NCI-H748 (cell line): ENCODE data around the gene RHBDD1.

Experiments
- DNase-seq: peaks from one replicate; lab custom pipeline; 2025; ENCODE audit not compliant: unreplicated experiment; lab: John Stamatoyannopoulos, UW

The RHBDD1 gene

DNA sequence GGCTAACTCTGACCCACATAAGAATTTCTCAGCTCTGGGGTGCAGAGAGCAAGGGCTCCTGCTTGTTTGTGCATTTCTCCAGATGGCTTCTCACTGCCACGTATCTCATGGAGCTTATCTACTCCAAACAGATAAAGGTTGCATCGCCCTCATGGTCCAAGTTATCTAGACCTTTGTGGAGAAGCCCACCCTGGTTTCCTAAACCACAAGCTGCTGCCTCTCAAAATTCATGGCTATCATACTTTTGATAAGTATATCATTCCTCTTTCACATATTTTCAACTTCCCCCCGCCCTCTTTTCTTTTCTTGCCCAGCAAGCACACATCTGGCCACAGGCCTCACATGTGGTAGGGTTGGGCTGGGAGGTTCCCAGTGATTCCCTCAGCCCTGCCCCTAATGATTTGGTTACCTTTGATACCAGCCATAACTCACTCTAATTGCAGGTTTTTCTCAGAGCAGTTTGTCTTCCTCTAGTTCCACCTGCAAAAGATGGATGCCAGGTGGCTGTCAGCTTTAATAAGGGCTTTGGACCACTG, 146.0 kb downstream of the RHBDD1 start:
- DNase-seq, result peak; percentile 11

DNA sequence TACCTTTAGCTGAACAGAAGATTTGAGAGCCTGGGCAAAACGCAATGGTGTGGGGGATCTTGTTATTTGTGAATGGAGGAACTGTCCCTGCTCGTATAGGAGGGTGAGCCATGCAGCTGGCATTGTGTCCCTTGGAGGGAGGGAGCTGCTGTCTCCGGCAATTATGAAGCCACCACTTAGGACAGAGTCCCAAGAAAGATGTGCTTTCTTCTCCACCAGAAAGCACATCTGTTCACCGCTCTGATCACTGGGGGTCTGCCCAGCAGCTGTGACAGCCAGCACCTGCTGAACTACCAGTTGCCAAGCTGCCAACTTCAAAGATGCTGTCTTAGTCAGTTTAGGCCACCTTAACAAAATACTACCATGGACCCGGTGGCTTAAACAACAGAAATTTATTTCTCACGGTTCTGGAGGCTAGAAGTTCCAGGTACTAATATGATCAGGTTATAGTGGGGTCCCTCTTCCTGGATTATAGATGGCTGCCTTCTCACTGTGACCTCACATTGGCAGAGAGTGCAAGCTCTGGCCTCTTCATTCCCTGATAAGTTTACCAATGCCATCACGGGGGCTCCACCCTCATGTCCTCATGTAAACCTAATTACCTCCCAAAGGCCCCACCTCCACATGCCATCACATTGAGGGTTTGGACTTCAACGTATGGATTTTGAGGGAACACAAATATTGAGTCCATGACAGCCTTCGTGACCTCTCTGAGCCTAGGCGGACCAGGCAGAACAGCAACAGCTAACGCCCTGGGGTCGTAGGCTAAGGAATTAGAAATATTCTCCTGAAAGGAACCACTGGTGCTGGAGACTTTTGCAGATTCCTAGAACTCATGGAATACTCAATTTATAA, 148.3 kb downstream of the RHBDD1 start:
- no peak for DNase-seq

DNA sequence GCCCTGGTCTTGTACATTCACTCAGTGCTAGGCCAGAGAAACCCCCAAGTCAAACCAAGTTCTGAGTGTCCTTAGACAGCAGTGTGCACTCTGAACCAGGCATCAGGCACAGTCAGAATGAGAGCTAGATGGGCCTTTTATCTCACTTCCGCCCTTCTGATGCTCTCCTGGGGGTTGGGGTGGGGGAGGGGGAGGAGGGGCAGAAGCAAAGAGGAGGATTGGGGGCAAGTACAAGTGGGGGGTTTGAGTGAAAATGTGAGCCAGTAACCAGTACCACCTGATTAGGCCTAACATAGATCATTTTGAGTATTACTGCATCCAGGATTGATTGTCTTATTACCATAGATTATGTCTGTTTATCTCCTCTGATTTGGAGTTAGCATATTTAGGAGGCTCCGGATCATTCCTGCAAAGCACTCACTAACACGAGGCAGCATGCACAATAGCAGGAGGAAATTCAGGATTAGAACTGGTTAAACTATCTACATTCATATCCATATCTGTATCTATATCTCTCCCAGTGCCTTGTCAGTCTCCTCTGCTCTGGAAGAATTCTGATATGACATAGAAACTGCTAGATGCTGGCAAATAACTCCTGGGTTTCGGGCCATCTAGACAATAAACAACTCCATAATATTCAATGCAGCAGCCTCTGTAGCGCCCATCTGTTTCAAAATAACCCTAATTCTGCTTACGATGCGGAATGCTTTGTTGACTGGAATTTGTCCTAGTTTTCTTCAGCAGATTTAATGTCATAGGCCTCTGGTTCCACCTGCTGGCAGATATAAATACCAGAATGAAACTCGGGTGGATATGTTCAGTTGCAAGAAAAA, 149.1 kb downstream of the RHBDD1 start:
- peak; percentile 69 for DNase-seq

DNA sequence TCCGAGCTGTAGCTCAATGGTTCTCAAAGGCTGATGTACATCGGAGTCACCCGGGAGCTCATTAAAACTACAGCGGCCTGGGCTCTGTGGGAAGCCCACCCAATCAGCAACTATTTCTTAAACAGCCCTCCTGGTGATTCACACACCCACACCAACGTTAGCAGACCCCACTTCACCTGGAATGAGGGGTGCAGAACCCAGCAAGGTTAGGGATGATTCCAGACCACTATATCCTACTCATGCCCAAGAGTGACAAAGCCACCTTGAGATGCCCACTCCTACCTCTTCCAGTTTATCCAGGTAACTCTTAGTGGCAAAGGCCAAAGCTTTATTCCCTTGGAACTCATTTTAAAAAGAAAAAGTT, 149.7 kb downstream of the RHBDD1 start:
- DNase-seq, result no peak

DNA sequence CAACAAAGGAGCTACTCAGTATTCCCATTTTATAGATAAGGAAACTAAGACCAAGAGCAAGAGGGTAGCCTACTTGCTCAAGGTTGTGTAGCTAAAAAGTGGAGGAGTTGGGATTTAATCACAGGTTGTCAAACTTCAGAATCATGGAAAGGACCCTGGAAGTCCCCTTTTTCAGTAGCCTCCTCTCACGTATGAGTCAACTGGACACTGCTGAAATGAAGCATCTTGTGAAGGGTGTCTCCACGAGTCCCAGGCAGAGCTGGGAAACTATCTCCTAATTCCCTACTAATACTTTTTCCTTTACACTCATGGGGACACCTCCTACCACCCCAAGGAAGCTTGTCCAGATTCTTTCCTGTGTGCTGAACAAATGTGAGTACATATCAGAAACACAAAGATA, 155.8 kb downstream of the RHBDD1 start:
- no peak for DNase-seq

DNA sequence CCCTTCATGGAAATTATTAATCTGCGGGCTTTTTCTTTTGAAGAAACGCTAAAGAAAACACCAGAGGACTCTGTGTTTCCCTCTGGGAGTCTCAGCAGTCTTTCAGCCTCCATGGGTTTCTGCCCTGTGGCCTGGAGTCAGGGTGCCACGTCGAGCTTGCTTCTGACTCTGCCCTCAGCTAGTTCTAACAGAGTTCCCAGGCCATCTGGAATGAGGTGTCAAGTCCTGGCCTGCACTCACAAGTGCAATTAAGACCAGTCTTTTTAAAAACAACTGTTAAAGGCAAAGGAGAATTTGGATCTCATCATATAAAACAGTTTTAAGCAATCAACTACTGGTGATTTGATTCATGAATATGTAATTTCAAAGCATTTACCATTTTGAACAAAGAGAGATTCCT, 157.3 kb downstream of the RHBDD1 start:
- DNase-seq, result no peak

DNA sequence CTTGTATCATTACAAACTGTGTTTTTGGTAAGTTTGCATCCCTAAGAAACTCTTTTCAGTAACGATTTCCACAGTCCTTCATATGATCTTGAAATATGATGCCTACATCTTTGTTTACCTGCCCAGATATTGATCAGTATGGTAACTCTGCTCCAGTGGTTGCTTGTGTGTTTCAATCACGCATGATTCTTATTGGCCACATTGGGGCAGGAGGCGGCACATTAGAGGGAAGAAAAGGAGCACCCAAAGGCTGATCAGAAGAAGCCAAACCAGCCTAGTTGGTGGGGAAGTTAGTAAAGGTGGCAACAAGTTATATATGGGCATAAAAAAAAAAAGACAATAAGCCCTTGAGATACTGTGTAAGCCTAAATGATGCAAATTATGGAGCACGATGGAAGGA, 158.9 kb downstream of the RHBDD1 start:
- DNase-seq, result no peak

DNA sequence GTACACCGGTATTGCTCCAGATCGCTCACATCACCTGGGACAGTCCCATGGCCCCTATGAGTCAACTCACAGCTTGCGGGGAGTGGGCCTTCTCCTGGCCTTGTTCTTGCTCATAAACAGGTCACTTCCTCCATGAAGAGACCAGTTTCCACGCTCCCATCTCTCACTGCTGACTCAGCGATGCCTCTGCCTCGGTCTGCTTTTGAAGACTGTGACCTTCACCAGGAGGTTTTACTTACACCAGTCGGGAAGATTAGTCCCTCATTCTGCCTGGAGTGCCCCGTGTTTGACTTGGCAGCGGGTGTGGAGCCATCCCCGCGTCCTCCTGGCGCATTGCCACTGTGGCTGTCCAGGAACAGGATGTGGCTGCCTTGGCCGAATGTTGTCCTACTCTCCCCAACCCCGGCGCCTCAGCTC, 159.8 kb downstream of the RHBDD1 start:
- no peak for DNase-seq

DNA sequence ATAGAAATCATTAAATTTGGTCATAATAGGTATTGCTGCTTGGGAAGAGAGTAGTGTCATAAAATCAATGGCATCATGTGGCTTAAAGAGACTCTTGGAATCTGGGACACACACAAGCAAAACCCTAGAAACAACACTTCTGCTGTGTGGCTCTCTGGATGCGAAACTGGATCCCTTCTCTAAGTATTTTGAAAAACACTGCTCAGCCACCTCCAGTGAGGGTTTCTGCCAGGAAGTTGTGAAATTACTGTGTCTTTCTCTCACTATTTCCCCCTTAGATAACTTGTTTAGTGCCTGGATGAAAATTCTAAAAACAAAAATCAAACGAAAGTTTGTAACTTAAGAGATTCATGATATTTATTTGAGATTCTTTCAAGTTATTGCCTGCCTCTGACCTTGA, 163.8 kb downstream of the RHBDD1 start:
- DNase-seq, result no peak

DNA sequence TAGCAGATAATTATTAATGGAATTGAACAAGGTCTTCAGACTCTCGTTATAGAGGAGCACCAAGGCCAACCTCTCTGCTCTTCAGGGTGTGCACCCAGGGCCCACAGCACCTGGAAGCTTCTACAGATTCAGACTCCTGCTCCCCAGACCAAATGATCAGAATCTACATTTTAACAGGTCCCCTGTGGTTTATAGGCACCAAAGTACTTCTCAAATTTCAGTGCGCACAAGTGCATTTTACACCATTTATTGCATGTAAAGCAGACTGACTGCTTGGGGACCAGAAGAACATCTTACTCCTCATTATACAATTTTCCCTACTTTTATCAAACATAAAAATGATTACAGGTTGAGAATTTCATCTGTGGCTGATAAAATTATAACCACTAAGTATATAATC, 164.3 kb downstream of the RHBDD1 start:
- no peak for DNase-seq

DNA sequence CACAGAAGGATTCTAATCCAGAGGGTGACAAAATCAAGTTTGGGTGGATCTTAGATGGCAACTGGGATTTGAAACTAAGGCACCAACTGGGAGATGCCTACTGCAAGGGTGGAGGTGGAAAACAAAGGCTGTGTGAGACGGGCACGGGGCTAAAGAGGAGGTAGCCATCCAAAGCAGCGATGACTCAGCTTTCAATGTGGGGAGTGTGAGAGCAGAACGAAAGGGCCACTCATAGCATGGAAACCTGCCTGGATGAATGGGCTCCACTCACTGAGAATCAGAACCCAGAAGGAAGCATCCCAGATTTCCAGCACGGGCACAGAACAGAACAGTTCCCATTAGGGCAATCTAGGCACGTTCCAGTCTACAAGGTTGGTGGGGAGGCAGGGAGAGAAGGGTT, 168.6 kb downstream of the RHBDD1 start:
- DNase-seq, result no peak

DNA sequence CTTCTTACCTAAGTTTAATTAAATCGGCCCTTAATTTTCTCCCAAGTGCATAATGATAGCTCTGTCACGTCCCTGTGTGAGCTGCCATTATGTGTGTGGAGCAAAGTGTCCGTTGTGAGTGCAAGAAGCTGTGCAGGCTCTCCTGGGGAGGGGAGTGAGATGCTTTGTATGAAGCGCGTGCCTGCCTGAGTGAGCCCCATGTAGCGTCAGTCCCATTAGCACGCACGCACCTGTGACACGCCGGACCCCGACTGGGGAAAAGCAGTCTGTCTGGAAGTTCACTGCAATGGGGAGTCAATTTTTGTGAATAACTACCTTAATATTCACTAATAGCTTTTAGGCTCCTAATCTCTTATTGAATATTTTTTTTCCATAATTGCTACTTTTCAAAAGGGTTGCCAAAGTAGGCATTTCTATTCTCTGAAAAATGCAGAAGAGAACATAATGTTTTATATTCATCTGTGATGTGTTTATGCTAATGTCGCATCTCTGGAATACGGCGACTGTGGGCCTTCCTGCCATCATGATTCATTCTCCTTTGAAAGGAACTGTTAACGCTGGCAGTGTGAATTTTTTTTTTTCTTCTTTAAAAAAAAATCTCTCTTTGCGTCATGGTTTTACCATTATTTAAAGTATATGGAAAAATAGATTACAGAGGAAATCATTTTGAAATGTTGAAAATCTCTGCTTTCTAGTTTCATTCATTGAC, 170.5 kb downstream of the RHBDD1 start:
- peak; percentile 76 for DNase-seq

DNA sequence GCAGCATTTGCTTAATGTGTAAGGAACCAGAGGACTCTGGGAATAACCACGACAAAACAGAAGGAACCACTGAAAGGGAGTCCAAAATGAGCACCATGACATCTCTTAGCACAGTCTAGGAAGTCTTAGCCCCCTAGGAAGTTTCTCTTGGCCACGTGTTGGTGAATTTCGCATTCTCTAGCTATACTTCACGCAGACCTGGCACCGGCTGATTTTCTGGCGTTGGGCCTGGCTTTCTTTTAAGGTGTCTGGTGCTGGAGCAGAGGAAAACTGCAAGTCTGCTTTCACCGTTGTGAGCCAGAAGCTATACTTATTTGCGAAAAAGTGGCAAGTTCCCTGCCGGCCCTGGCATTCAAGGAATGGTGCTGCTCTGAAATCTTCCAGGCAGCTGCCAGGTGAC, 171.3 kb downstream of the RHBDD1 start:
- no peak for DNase-seq

DNA sequence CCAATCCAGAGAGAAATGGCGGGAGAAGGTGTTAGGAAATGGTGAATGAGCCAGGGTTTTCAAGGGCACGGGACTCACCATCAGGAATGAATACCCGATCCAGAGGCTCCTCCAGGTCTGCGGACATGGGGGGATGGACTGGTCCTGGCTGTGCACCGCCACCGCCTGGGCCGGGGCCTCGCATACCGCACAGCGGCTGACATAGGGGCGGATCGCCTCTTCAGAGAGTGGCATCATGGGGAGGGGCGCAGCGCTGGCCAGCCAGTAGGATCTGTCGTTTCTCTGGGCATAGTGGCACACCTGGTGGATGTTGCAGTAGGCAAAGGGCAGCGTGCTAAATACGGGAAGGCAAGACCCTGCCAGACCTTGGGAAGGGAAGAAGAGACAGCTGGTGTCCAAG, 172.1 kb downstream of the RHBDD1 start:
- no peak for DNase-seq

DNA sequence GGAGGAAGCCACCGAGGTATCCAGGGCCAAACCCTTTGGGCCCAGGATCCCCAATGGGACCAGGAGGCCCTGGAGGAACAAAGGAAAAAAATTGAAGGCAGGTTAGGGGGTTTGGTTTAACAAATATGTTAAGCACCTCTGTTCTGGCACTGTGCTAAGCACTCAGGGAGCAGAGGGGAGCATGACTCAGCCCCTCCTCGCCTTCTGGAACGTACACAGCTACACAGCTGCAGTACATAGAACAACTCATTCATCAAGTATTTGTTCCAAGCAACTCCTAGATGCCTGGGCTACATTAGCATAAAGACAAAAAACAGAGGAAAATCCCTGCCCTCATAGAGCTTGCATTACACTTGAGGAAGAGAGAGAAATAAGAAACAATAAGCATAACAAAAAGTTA, 174.6 kb downstream of the RHBDD1 start:
- no peak for DNase-seq

DNA sequence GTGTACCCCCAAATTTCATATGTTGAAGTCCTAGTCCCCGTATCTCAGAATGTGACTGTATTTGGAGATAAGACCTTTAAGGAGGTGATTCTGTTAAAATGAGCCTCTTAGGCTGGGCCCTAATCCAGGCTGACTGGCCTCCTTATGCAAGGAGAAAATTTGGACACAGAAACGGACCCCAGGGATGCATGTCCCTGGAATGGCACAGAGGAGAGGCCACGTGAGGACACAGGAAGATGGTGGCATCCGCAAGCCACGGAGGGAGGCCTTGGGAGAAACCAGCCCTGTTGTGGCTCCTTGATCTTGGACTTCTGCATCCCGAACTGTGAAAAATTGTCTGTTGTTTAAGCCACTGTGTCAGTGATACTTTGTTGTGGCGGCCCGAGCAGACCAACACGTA, 177.5 kb downstream of the RHBDD1 start:
- no peak for DNase-seq

DNA sequence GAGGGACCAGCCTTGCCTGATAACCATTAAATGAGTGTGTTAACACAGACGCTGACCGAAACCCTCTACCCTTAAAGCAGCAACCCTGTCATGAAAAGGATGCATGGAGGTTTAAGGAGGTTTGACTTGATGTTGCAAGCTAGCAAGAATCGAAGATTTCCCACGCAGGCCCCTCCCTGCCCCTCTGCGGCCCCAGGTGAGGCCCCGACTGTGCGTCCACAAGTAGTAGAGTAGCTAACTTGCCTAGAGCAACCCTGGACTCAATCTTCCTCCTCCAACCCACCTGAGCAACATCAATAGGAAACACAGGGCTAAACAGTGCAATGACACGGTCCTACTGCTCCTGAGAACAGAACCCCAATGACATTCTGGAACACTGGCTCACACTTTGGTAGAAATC, 178.0 kb downstream of the RHBDD1 start:
- DNase-seq, result no peak

DNA sequence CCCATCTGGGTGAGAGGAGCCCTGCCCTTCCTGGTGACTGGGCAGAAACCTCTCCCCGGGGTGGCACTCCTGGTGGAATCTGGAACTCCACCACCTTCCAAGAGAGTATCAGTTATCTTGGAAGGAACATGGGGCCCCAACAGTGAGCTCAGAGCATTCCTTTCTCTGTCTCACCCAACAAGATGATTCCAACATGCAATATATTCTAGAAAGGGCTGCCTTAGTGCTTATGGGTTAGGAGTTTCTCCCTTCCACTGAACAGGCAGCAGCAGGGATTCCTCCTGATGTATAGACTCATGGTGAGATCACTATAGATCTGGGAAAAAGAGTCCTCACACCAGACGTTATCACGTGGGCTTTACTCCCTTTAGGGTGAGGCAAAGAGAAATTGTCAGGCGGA, 181.0 kb downstream of the RHBDD1 start:
- DNase-seq, result no peak

DNA sequence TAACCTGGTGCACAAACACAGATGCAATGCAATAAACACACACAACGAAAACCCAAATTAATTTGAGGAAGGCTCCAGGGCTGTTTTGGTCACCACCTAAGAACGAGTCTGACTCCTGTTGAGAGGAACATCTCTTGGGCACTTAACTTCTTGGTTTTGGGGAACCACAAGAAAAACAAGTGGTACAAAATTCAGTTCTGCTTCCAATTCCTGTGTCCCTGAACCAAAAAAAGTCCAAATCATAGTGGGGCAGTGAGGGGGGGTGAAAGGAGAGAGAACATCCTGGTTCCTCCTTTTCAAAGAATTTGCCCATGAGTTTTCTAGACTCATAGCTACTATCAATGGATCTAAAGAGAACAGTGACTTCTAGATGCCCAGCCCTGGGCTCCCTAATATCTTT, 184.6 kb downstream of the RHBDD1 start:
- no peak for DNase-seq

DNA sequence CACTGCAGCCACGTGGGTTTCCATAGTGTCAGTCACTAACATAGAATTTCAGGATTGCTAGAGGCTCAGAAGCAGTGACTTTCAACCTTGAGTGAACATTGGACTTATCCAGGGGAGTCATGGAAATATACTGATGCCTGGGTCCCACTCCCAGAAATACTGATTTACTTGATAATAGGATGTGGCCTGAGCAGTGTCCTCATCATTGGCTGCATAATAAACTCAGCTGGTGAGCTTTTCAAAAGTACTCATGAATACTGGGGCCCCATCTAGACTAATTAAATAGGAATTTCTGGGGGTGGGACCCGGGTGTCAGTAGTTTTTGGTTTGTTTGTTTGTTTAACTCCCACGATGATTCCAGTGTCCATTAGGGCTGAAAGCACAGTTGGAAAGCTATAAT, 186.8 kb downstream of the RHBDD1 start:
- DNase-seq, result no peak

DNA sequence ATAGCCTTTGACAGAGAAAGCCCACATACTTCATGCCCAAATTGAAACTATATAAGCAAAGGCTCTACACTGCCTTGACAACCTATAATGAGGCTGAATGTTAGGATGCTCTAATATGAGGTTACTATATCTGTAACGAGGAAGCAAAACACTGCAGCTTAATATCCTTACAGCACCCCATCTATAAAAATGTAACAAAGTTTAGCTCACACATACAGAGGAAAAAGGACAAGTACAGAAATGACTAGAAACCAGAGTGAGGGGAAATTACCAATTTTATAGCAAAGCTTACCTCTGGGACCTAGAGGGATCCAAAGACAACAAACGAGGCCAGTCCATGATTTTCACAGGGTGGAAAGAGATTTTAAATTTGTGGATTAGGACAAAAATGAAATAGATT, 189.7 kb downstream of the RHBDD1 start:
- no peak for DNase-seq
